Stimulated activated CD4-positive, alpha-beta T cell treated with anti-CD3 and anti-CD28 coated beads, Interleukin-4, amount 100 ng/mL, for 4 hours (primary cell): Measurements from ENCODE around the gene SCN10A.

Experiments
- DNase-seq, 2 experiments: peaks; one replicate each; pipeline ENCODE4 v3.0.0-alpha.2; 2020

Gene SCN10A

DNA sequence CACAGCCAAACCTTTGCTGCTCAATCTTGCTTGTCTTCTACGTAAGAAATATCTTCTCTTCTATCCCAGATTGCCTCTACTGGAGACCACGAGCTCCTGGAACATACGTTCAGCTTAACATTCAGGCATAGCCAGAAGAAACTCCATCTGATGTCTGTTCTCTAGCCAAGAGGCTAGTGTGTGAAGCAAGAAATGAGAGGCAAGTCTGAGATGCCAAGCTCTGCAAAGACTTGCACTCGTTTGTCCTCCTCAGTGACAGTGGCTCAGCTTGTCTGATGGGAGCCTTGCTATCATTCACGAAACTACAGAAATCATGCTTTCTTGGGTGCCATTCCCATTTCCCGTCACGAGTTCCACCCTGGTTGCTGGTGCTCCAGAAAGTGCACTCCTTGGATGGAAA lies at the start of gene SCN10A:
Gene SCN10A (minus strand): TSS at position 192 of the 400 bp plus-strand sequence. CDS start 22,207 bp downstream, outside the sequence.
- no peak for DNase-seq

GRCh38 chr3:38853011-38853410 lies 37.0 kb upstream of the SCN10A start:
- no peak for DNase-seq

GRCh38 chr3:38843898-38844297 lies 27.9 kb upstream of the SCN10A start:
- no peak for DNase-seq

DNA sequence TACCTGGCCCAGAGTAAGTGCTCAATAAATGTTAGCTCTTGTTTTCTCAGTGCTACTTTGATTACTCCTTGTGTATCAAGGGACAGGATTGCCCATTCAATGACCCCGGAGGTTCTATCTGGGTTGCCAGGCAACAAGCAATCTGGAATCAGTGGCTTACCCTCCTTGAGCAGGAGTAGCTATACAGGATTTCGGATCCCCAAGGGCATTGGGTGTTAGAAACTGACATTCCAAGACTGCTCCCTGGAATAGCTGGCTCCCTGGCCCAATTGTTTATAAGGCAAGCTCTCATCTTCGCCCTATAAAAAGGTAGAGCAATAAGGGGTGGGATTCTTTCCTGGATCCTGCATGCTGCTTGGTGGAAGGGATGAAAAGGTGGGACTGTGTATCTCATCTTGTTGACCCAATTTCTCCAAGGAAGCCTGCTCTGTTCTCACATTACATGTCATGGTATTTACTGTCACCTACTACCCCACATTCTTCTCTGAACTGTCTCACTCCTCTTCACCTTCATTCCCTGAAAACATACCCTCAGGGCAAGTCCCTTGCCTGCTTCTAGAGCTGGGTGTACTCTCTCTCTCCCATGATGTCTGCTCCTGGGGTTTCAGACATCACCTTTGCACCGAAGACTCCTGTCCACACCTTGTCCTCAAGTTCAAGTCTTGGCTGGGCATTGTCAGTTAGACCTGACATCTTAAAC lies 26.4 kb upstream of the SCN10A start:
- no peak for DNase-seq

DNA sequence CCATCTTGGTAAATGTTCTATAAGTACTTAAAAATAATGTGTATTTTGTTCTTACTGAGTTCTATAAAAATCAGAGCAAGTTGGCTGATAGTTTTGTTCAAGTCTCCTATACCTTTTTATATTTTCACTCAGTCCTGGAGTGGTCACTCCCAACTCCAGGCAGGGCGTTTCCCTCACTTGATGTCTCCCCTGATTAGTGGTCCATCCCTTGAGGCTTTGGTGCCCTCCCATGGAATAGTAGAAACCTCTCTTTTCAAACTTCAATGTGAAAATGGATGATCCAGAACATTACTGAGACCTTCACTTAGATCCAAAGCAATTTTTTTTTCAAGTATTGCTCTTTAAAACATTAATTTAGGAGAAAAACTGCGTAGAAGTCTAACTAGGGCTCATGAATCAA lies 25.0 kb upstream of the SCN10A start:
- no peak for DNase-seq

GRCh38 chr3:38837358-38837757 lies 21.3 kb upstream of the SCN10A start:
- DNase-seq = no peak

- no peak for DNase-seq
These were observed 20.5 kb upstream of the SCN10A start for GRCh38 chr3:38836561-38836960.

- DNase-seq = no peak
These were observed 19.9 kb upstream of the SCN10A start for GRCh38 chr3:38835939-38836338.

DNA sequence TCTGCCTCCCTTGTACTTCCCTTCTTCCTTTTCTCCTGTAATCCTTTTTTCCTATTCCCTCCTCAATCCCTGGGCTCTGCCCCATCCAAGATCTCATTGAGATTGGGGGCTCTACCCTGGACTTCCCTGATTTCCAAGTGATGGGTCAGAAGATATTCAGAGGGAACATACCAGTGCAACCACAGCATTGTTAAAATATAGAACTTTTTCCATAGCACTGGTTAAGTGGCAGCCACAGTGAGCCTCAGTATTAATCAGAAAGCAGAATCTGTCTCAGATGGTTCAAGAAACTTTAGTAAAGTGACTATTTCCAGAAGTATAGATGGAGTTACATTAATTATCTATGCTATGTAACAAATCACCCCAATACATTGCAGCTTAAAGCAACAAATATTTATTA lies 18.7 kb upstream of the SCN10A start:
- DNase-seq = no peak

GRCh38 chr3:38834110-38834509 lies 18.1 kb upstream of the SCN10A start:
- DNase-seq = no peak

DNA sequence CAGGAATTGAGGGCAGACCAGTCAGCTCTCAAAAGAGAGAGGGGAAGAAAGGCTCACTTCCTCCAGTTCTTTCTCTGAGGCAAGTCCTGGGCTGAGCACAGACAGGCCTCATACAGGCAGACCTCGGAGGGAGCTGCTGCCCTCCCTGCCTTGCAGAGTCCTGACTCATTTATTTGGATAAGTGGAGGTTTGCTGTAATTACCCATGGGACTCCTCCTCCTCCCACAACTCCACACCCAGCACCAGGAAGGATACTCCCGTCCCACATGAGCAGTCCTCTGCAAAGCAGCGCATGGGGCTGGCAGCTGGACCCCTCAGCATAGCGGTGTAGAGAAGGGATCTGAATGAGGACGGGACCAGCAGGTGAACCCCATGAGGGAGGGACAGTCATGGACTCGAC lies 13.4 kb upstream of the SCN10A start:
- DNase-seq = no peak

DNA sequence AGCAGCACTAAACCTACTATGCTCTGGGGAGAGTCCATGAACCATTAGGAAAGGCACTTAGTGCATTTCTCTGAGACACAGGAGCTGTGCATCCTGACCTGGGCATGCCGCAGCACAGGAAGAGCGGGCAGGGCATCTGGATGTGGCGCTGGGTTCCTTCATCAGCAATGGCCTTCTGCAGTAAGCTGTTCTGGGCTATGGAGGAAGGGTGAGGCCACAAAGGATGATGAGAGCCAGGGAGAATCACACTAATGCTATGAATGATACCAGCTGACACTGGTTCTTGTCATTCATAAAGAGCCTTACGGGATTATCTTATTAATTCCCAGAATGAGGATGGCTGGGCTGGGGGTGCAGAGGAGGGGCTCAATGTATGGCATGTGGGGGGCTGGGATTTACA lies 12.7 kb upstream of the SCN10A start:
- DNase-seq = no peak

- DNase-seq = no peak
These were observed 11.8 kb upstream of the SCN10A start for GRCh38 chr3:38827791-38828190.

DNA sequence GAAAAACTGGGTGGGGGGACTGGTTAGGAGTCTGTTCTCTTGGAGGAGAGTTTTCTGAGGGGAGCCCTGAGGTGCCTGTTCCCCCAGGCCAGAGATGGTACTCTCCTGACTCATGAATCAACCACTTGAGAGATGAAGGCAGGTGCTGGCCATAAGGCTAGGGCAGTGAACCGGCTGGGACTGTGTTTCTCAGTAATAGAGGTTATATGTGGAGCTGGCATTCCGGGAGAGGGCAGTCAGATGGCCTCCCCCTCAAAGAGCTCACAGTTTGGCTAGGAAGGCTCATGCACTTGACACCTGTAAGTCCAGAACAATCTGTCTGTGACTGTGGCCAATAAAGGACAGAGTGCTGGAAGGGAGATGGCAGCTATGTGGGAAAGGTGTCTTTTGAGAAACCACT lies 10.0 kb upstream of the SCN10A start:
- no peak for DNase-seq

- no peak for DNase-seq
These were observed 8.3 kb upstream of the SCN10A start for GRCh38 chr3:38824349-38824748.

- no peak for DNase-seq
These were observed 7.7 kb upstream of the SCN10A start for GRCh38 chr3:38823722-38824121.

- DNase-seq = no peak
These were observed 7.2 kb upstream of the SCN10A start for GRCh38 chr3:38823186-38823585.

GRCh38 chr3:38811822-38812221 lies 4.2 kb downstream of the SCN10A start:
- no peak for DNase-seq

- DNase-seq = no peak
These were observed 10.1 kb downstream of the SCN10A start for GRCh38 chr3:38805765-38806386.

DNA sequence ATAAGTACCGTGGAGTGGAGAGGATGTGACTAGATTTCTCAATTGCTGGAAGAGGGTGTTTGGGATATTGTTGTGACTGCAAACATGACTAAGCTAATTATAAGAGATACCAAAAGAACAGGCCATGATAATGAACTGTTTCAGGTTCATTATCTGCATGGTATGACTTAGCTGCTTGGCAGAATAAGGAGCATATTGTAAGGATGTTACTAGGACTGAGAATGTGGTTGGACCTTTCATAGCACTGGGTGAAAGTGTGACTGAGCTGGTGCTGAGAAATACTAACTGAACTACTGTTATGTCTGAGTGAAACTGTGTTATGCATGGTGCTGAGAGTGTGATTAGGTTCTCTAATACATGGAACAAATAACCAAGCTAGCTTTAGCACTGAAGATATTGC lies 11.0 kb downstream of the SCN10A start:
- DNase-seq = no peak

GRCh38 chr3:38800511-38800910 lies 15.5 kb downstream of the SCN10A start:
- no peak for DNase-seq

GRCh38 chr3:38793721-38794120 lies 22.3 kb downstream of the SCN10A start:
- DNase-seq = no peak

GRCh38 chr3:38792983-38793382 lies 23.0 kb downstream of the SCN10A start:
- no peak for DNase-seq

- DNase-seq = no peak
These were observed 33.9 kb downstream of the SCN10A start for GRCh38 chr3:38782148-38782547.

GRCh38 chr3:38773528-38773927 lies 42.5 kb downstream of the SCN10A start:
- DNase-seq = no peak
